ENCODE measurements around the gene LSM11. TPM values are rescaled to one million over a fixed set of nuclear protein-coding genes. Genes with fewer than 3 reads are reported as not detected.

LSM11 gene
- total RNA-seq, 3 donors from 2014 or later (not counting 1 experiment from before 2014, with no cell fraction given) = 1.2 to 2.3 (median 2.0) TPM

GRCh38 chr5:157766902-157767301 lies 23.4 kb downstream of the LSM11 start:
- TF ChIP-seq CTCF (IDR thresholded peaks at IDR 0.05) = no peak
- Mint-ChIP-seq H3K27ac (no peak overlapping the region), H3K9me3 (no peaks in the 10 kb centered on the region), H3K27me3 (ENCODE audit: low read depth in 2 of 2) (no peaks in the 10 kb centered on the region), H3K36me3 (no peaks in the 10 kb centered on the region), H3K4me1 (no peaks in the 10 kb centered on the region), H3K4me3 (no peak overlapping the region)
- Histone ChIP-seq H3K27me3 (ENCODE audit: control insufficient read depth, insufficient read depth, low read length) (no peaks in the 10 kb centered on the region), H3K27ac (ENCODE audit: low read length) (no peak overlapping the region), H3K4me3 (ENCODE audit: low read length) (no peak overlapping the region), H3K9me3 (ENCODE audit: control insufficient read depth, insufficient read depth, low read length) (no peaks in the 10 kb centered on the region), H3K36me3 (ENCODE audit: control insufficient read depth, insufficient read depth, low read length) (no peaks in the 10 kb centered on the region), H3K4me1 (ENCODE audit: control insufficient read depth, insufficient read depth, low read length) (no peaks in the 10 kb centered on the region)
- DNase-seq (no peak), ATAC-seq (no peak)
- intact Hi-C loops (cut with micrococcal nuclease) = no loop called here
- WGBS (ENCODE audit: insufficient coverage) = 100% methylated on average over 1 of the region's 1 CpG

DNA sequence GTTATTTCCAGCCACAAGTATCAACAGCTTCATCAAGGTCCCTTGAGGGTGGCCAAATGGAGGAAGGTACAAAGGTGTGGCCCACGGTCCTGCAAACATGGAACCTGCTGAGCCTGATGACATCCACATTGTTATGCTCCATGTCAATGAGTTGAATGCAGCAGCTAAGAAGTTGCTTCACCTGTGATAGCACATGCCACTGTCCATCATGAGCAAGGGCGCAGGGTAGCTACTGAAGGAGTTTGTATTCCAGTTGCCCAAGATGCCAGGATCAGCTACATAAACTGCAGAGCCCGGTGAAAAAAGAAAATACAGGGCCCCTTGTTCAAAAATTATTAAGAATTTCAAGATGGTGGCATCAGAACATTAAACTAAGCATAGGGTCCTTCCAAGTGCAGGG lies 24.2 kb downstream of the LSM11 start:
- no peaks in the 10 kb centered on the region for H3K27me3 ChIP-seq (ENCODE audit: control insufficient read depth, insufficient read depth, low read length)
- H3K36me3 ChIP-seq (ENCODE audit: control insufficient read depth, insufficient read depth, low read length) = no peaks in the 10 kb centered on the region
- intact Hi-C loops (cut with micrococcal nuclease) = no loop called here
- no peak overlapping the region for H3K4me3 ChIP-seq (ENCODE audit: low read length)
- H3K9me3 ChIP-seq (ENCODE audit: control insufficient read depth, insufficient read depth, low read length) = no peaks in the 10 kb centered on the region
- no peaks in the 10 kb centered on the region for H3K4me1 ChIP-seq (ENCODE audit: control insufficient read depth, insufficient read depth, low read length)
- no peak for DNase-seq
- WGBS (ENCODE audit: insufficient coverage) = 79% methylated on average over 3 of the region's 3 CpGs
- Mint-ChIP-seq H3K9me3 (no peaks in the 10 kb centered on the region), H3K27ac (no peak overlapping the region), H3K36me3 (no peaks in the 10 kb centered on the region), H3K4me3 (no peak overlapping the region), H3K4me1 (no peaks in the 10 kb centered on the region), H3K27me3 (ENCODE audit: low read depth in 2 of 2) (no peaks in the 10 kb centered on the region)
- ATAC-seq = no peak
- no peak for TF ChIP-seq CTCF (IDR thresholded peaks at IDR 0.05)
- no peak overlapping the region for H3K27ac ChIP-seq (ENCODE audit: low read length)

GRCh38 chr5:157770665-157771064 lies 27.2 kb downstream of the LSM11 start:
- no peak for ATAC-seq
- H3K9me3 Mint-ChIP-seq = no peaks in the 10 kb centered on the region
- no peak for DNase-seq
- H3K27ac ChIP-seq (ENCODE audit: low read length) = no peak overlapping the region
- no peak for TF ChIP-seq CTCF (IDR thresholded peaks at IDR 0.05)
- no peaks in the 10 kb centered on the region for H3K4me1 Mint-ChIP-seq
- intact Hi-C loops (cut with micrococcal nuclease) = no loop called here
- peaks cover 5 to 9% of the 10 kb centered on the region in 2 donors for H3K27me3 Mint-ChIP-seq (ENCODE audit: low read depth in 2 of 2)
- H3K27me3 ChIP-seq (ENCODE audit: control insufficient read depth, insufficient read depth, low read length) = no peaks in the 10 kb centered on the region
- no peak overlapping the region for H3K4me3 ChIP-seq (ENCODE audit: low read length)
- H3K9me3 ChIP-seq (ENCODE audit: control insufficient read depth, insufficient read depth, low read length) = no peaks in the 10 kb centered on the region
- H3K4me3 Mint-ChIP-seq = no peak overlapping the region
- H3K4me1 ChIP-seq (ENCODE audit: control insufficient read depth, insufficient read depth, low read length) = no peaks in the 10 kb centered on the region
- H3K36me3 Mint-ChIP-seq = no peaks in the 10 kb centered on the region
- WGBS (ENCODE audit: insufficient coverage) = 93% methylated on average over 3 of the region's 4 CpGs
- H3K36me3 ChIP-seq (ENCODE audit: control insufficient read depth, insufficient read depth, low read length) = no peaks in the 10 kb centered on the region
- no peak overlapping the region for H3K27ac Mint-ChIP-seq

DNA sequence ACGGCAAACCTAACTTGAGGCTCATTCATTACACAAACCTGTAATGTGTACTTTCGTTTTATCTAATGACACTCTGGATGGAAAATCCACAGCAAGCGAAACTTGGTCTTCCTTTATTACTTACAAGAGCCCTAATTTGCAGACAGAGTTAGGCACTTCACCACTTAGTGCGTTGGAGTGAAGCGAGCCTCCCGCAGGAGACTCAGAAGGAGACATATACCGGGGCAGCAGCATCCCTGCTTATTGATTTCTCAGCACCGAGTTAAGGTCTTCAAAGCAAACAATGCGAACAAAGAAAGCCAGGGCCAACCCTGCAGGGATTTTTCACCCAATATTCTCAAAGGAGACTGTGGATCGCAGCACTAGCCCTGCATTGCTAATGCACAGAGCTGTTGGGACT lies 28.6 kb downstream of the LSM11 start:
- no peaks in the 10 kb centered on the region for H3K36me3 Mint-ChIP-seq

More for the DNA sequence above, 28.6 kb downstream of the LSM11 start:
- Mint-ChIP-seq H3K27ac (no peak overlapping the region), H3K27me3 (ENCODE audit: low read depth in 2 of 2) (peaks cover 5 to 9% of the 10 kb centered on the region in 2 donors), H3K9me3 (no peaks in the 10 kb centered on the region), H3K4me1 (no peaks in the 10 kb centered on the region), H3K4me3 (no peak overlapping the region)
- Histone ChIP-seq H3K27ac (ENCODE audit: low read length) (no peak overlapping the region), H3K27me3 (ENCODE audit: control insufficient read depth, insufficient read depth, low read length) (no peaks in the 10 kb centered on the region), H3K4me1 (ENCODE audit: control insufficient read depth, insufficient read depth, low read length) (no peaks in the 10 kb centered on the region), H3K36me3 (ENCODE audit: control insufficient read depth, insufficient read depth, low read length) (no peaks in the 10 kb centered on the region), H3K9me3 (ENCODE audit: control insufficient read depth, insufficient read depth, low read length) (no peaks in the 10 kb centered on the region), H3K4me3 (ENCODE audit: low read length) (no peak overlapping the region)
- ATAC-seq (no peak), DNase-seq (no peak)
- intact Hi-C loops (cut with micrococcal nuclease) = no loop called here
- 81% methylated on average over 10 of the region's 10 CpGs for WGBS (ENCODE audit: insufficient coverage)
- TF ChIP-seq CTCF (IDR thresholded peaks at IDR 0.05) = no peak
